ENCODE measurements around the gene CCDC27.

Gene CCDC27

DNA sequence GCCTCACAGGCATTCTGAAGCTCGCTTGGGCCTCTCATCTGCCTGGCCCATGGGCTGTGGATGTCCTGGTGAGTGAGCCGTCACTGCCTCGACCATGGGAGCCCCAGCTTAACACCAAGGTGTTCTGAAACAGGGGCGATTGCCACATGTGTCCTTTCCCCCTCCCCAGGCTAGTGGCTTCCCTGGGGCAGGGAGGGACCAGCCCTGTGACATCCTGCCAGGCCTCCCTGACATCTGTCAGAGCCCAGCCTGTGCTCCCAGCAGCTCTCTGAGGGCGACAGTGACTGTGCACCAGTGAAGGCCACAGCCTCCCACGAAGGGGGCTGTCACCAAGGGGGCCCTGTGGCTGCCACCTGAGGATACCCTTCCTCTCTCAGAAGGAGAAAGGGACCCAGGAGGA lies 35.9 kb upstream of the CCDC27 start:
- H3K36me3 ChIP-seq (ENCODE audit: control insufficient read depth, insufficient read depth, low read length), result no peaks in the 10 kb centered on the region
- no peak overlapping the region for H3K27ac ChIP-seq
- H3K27me3 ChIP-seq (ENCODE audit: control insufficient read depth, insufficient read depth, low read length), result no peaks in the 10 kb centered on the region
- H3K79me2 ChIP-seq, result no peaks in the 10 kb centered on the region
- no peak overlapping the region for H3K4me2 ChIP-seq (ENCODE audit: low read length)
- no peak overlapping the region for H2AFZ ChIP-seq
- no peaks in the 10 kb centered on the region for H3K4me1 ChIP-seq
- H3K4me3 ChIP-seq (ENCODE audit: low read depth, low read length), result no peak overlapping the region
- no peaks in the 10 kb centered on the region for H3K9me3 ChIP-seq (ENCODE audit: control insufficient read depth, low read length)
- TF ChIP-seq, protein P1, sequence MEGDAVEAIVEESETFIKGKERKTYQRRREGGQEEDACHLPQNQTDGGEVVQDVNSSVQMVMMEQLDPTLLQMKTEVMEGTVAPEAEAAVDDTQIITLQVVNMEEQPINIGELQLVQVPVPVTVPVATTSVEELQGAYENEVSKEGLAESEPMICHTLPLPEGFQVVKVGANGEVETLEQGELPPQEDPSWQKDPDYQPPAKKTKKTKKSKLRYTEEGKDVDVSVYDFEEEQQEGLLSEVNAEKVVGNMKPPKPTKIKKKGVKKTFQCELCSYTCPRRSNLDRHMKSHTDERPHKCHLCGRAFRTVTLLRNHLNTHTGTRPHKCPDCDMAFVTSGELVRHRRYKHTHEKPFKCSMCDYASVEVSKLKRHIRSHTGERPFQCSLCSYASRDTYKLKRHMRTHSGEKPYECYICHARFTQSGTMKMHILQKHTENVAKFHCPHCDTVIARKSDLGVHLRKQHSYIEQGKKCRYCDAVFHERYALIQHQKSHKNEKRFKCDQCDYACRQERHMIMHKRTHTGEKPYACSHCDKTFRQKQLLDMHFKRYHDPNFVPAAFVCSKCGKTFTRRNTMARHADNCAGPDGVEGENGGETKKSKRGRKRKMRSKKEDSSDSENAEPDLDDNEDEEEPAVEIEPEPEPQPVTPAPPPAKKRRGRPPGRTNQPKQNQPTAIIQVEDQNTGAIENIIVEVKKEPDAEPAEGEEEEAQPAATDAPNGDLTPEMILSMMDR (IDR thresholded peaks at IDR 0.05), result no peak
- no peak overlapping the region for H3K9ac ChIP-seq

DNA sequence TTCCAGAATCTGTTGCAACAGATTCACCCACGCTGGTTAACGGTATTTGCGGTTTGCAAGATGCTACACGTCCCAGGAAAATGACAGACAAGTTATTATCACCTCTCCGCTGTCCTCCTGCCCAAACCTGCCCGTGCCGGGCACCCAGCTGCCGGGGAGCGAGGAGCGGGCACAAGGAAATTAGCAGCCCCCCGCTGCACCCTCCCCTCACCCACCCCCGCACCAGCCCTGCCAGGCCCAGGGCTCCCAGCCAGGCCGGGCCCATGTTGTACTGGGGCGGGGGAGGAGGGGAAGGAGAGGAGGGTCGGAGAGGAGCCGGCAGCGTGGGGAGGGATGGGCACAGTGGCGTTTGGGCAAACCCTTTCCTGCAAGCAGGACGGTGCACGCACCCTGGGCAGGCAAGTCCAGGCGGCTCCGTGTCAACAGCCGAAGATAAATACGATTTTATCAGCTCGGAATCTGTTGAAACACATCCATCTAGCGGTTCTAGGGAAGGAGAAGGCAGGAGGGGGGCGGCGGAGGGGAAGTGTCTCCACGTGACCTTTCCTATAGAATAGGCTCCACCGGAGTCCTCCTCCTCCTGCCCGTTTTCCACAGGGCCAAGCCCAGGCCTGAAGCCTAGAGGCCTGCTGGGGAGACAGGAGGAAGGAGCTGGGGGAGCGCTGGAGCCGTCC lies 35.1 kb upstream of the CCDC27 start:
- TF ChIP-seq, protein P1 (IDR thresholded peaks at IDR 0.05), result no peak
- Histone ChIP-seq H3K4me3 (ENCODE audit: low read depth, low read length) (no peak overlapping the region), H3K36me3 (ENCODE audit: control insufficient read depth, insufficient read depth, low read length) (no peaks in the 10 kb centered on the region), H3K79me2 (no peaks in the 10 kb centered on the region), H3K4me2 (ENCODE audit: low read length) (no peak overlapping the region), H3K27me3 (ENCODE audit: control insufficient read depth, insufficient read depth, low read length) (no peaks in the 10 kb centered on the region), H3K27ac (no peak overlapping the region), H3K9me3 (ENCODE audit: control insufficient read depth, low read length) (no peaks in the 10 kb centered on the region), H3K4me1 (no peaks in the 10 kb centered on the region), H2AFZ (no peak overlapping the region), H3K9ac (no peak overlapping the region)

DNA sequence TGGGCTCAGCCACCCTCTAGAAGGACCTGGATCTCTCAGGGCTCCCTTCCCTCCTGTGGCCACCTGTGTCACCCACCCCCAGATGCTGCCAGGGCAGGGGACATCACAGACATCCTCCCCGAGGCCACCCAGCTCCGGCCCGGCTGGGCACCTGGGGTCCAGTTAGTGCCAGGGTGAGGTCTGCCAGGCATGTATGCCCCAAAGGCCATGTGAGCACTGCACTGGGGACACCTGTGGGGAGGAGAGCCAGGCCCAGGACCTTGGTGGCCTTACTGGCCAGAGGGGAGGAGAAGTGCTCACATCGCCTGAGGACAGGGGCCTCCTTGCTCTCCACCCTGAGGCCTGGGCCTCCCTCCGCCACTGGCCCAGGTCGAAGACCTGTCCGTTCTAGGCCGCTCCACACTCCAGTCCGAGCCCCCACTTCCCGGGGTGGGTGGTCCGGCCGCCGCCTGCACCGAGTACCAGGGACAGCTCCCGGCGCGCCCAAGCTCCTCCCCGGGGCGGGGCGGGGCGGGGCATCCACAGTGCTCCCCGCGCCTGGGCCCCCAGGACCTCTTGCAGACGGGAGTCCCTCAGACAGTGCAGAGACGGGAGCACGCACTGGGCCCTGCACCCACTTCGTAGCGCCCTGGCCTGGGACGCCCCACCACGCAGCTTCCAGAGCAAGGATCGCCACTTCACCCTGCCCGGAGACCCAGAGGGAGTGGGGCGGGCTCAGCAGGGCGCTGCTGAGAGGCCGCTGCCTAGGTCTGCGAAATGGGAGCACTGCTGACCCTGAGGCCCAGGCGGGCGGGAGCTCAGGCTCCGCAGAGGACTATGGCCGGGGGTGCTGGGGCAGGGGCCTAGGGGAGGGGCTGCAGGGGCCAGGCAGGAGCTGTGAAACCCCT lies 34.3 kb upstream of the CCDC27 start:
- no peak overlapping the region for H3K9ac ChIP-seq
- H3K27ac ChIP-seq, result no peak overlapping the region
- no peak overlapping the region for H3K4me3 ChIP-seq (ENCODE audit: low read depth, low read length)
- H2AFZ ChIP-seq, result no peak overlapping the region
- H3K4me2 ChIP-seq (ENCODE audit: low read length), result no peak overlapping the region
- no peaks in the 10 kb centered on the region for H3K36me3 ChIP-seq (ENCODE audit: control insufficient read depth, insufficient read depth, low read length)
- no peaks in the 10 kb centered on the region for H3K9me3 ChIP-seq (ENCODE audit: control insufficient read depth, low read length)
- TF ChIP-seq, protein P1 (IDR thresholded peaks at IDR 0.05), result no peak
- no peaks in the 10 kb centered on the region for H3K79me2 ChIP-seq
- no peaks in the 10 kb centered on the region for H3K4me1 ChIP-seq
- no peaks in the 10 kb centered on the region for H3K27me3 ChIP-seq (ENCODE audit: control insufficient read depth, insufficient read depth, low read length)

DNA sequence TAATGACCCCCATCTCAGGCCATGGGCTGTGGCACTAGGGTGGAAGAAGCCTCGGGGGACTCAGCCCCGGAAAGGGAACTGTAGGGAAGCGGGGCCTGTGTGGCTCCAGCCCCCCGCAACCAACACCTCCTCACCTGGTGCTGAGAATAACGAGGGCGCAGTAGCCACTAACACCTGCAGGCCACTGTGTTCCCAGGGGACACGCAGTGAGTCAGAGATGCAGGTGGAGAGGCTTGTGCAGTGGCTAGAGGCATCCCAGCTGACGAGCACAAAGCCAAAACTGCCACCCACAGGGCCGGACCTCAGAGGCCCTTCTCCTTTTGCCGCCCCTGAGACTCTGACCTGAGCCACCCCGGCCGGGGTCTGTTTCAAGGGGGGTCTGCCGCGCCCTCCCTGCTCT lies 33.5 kb upstream of the CCDC27 start:
- Histone ChIP-seq H3K27me3 (ENCODE audit: control insufficient read depth, insufficient read depth, low read length) (no peaks in the 10 kb centered on the region), H3K9me3 (ENCODE audit: control insufficient read depth, low read length) (no peaks in the 10 kb centered on the region), H3K36me3 (ENCODE audit: control insufficient read depth, insufficient read depth, low read length) (no peaks in the 10 kb centered on the region), H3K79me2 (no peaks in the 10 kb centered on the region), H3K9ac (no peak overlapping the region), H3K27ac (no peak overlapping the region), H3K4me1 (no peaks in the 10 kb centered on the region), H2AFZ (no peak overlapping the region), H3K4me3 (ENCODE audit: low read depth, low read length) (no peak overlapping the region), H3K4me2 (ENCODE audit: low read length) (no peak overlapping the region)
- TF ChIP-seq, protein P1 (IDR thresholded peaks at IDR 0.05), result no peak
